Neural progenitor cell (in vitro differentiated cells): ENCODE measurements around the gene CRTC3. TPM values are rescaled to one million over a fixed set of nuclear protein-coding genes. Genes with fewer than 3 reads are reported as not detected.
"Not testable (repeated sequence)": the region's sequence is repeated elsewhere in the genome, so short reads cannot be mapped to it uniquely, and the experiment has no call there.

Source experiments
- DNase-seq: peaks from one replicate; pipeline ENCODE4 v3.0.0-alpha.2; 2016; ENCODE audit warnings: low spot score
- H2AFZ ChIP-seq: fragments of 200-600 bp; sonication (generic); replicated peaks from 2 replicates; pipeline ENCODE4 v1.6.1; 2016; ENCODE audit warnings: antibody characterized with exemption
- H3F3A ChIP-seq: fragments of 200-600 bp; sonication (generic); 2 replicates; pipeline ENCODE4 v1.6.1; 2016; ENCODE audit warnings: antibody characterized with exemption, low read depth
- H3K27ac ChIP-seq: fragments of 200-600 bp; sonication (generic); 2 replicates; pipeline ENCODE4 v1.5.1; 2016; ENCODE audit warnings: mild to moderate bottlenecking
- H3K27me3 ChIP-seq: fragments of 200-600 bp; sonication (generic); 2 replicates; pipeline ENCODE4 v1.6.1; 2016; ENCODE audit warnings: mild to moderate bottlenecking, moderate library complexity
- H3K36me3 ChIP-seq: fragments of 200-600 bp; sonication (generic); 2 replicates; pipeline ENCODE4 v1.5.1; 2016
- H3K4me1 ChIP-seq: fragments of 200-600 bp; sonication (generic); 2 replicates; pipeline ENCODE4 v1.6.1; 2016; ENCODE audit warnings: mixed run types
- H3K4me2 ChIP-seq: fragments of 200-600 bp; sonication (generic); 2 replicates; pipeline ENCODE4 v1.6.1; 2016
- H3K4me3 ChIP-seq: fragments of 200-600 bp; sonication (generic); 2 replicates; pipeline ENCODE4 v1.5.1; 2016
- H3K79me2 ChIP-seq: fragments of 200-600 bp; sonication (generic); 2 replicates; pipeline ENCODE4 v1.6.1; 2016; ENCODE audit warnings: low read depth
- H3K9ac ChIP-seq: fragments of 200-600 bp; sonication (generic); 2 replicates; pipeline ENCODE4 v1.6.1; 2016
- H3K9me3 ChIP-seq: fragments of 200-600 bp; sonication (generic); 2 replicates; pipeline ENCODE4 v1.5.1; 2016; ENCODE audit warnings: low read depth
- H4K20me1 ChIP-seq: fragments of 200-600 bp; sonication (generic); 2 replicates; pipeline ENCODE4 v1.6.1; 2016; ENCODE audit warnings: low read depth
- H3K27ac Mint-ChIP-seq: 3 replicates; pipeline ENCODE4 v1.8.0; 2021; ENCODE audit warnings: mixed read lengths
- H3K27me3 Mint-ChIP-seq: 2 replicates; pipeline ENCODE4 v1.8.0; 2022; ENCODE audit warnings: low read depth, mild to moderate bottlenecking, inconsistent platforms, moderate library complexity, mixed read lengths; ENCODE audit not compliant: insufficient read depth
- H3K36me3 Mint-ChIP-seq: 3 replicates; pipeline ENCODE4 v1.8.0; 2021; ENCODE audit warnings: mixed read lengths
- H3K4me1 Mint-ChIP-seq: 3 replicates; pipeline ENCODE4 v1.8.0; 2021; ENCODE audit warnings: mixed read lengths
- H3K4me3 Mint-ChIP-seq: 3 replicates; pipeline ENCODE4 v1.8.0; 2021; ENCODE audit warnings: mild to moderate bottlenecking, moderate library complexity, mixed read lengths
- H3K9me3 Mint-ChIP-seq: 3 replicates; pipeline ENCODE4 v1.8.0; 2020; ENCODE audit warnings: mixed read lengths
- CTCF ChIP-seq: fragments of 200-600 bp; sonication (generic); IDR thresholded peaks from 2 replicates; pipeline ENCODE4 v1.5.1; 2017; ENCODE audit warnings: antibody characterized with exemption, mild to moderate bottlenecking
- EZH2 ChIP-seq: fragments of 200-600 bp; sonication (generic); IDR thresholded peaks from 2 replicates; pipeline ENCODE4 v1.6.1; 2017; ENCODE audit warnings: antibody characterized with exemption, mild to moderate bottlenecking, moderate library complexity
- EZH2phosphoT487 ChIP-seq: fragments of 200-600 bp; sonication (generic); IDR thresholded peaks from 2 replicates; pipeline ENCODE4 v1.6.1; 2017; ENCODE audit warnings: antibody characterized with exemption
- total RNA-seq: library from RNA; depleted of rRNA; stranded (reverse); fragments of >200 nt; gene quantifications from 2 replicates; pipeline ENCODE4 v1.2.3, GENCODE V29; 2015; ENCODE audit warnings: low replicate concordance

CRTC3 gene
- total RNA-seq, 1 donor from 2014 or later, result 4.9 TPM

- Mint-ChIP-seq H3K27ac (no peak overlapping the region), H3K4me3 (no peak overlapping the region), H3K9me3 (no peaks in the 10 kb centered on the region), H3K36me3 (no peaks in the 10 kb centered on the region), H3K27me3 (peaks cover 3% of the 10 kb centered on the region), H3K4me1 (peaks cover 5% of the 10 kb centered on the region)
- Histone ChIP-seq H3K4me2 (no peak overlapping the region), H3K4me3 (no peak overlapping the region), H3F3A (no peaks in the 10 kb centered on the region), H3K27me3 (no peaks in the 10 kb centered on the region), H3K9ac (no peak overlapping the region), H3K27ac (no peak overlapping the region), H3K4me1 (no peaks in the 10 kb centered on the region), H2AFZ (no peak overlapping the region), H3K36me3 (no peaks in the 10 kb centered on the region), H3K9me3 (no peaks in the 10 kb centered on the region), H4K20me1 (no peaks in the 10 kb centered on the region), H3K79me2 (no peaks in the 10 kb centered on the region)
- TF ChIP-seq CTCF (no peak), EZH2 (no peak), EZH2phosphoT487 (no peak)
- DNase-seq, result no peak
Observed at GRCh38 chr15:90667073-90667754, 137.5 kb downstream of the CRTC3 start.

GRCh38 chr15:90667755-90668345, 138.1 kb downstream of the CRTC3 start:
- not testable (repeated sequence) for H3K9me3 ChIP-seq, H3K9ac ChIP-seq, DNase-seq, H3K36me3 Mint-ChIP-seq, H3K4me3 Mint-ChIP-seq, H2AFZ ChIP-seq, H3K27ac Mint-ChIP-seq, H3K27me3 Mint-ChIP-seq, H3K4me1 ChIP-seq, H3K36me3 ChIP-seq, H3K9me3 Mint-ChIP-seq, H4K20me1 ChIP-seq, H3F3A ChIP-seq, H3K27me3 ChIP-seq, H3K4me1 Mint-ChIP-seq, H3K4me2 ChIP-seq, H3K27ac ChIP-seq, H3K79me2 ChIP-seq, H3K4me3 ChIP-seq

- not testable (repeated sequence) for H4K20me1 ChIP-seq, H3K27ac ChIP-seq, H3K4me3 Mint-ChIP-seq, H3F3A ChIP-seq, H3K9me3 Mint-ChIP-seq, H3K36me3 ChIP-seq, H3K27me3 Mint-ChIP-seq, H3K9ac ChIP-seq, H3K27me3 ChIP-seq, H3K4me1 ChIP-seq, DNase-seq, H3K4me2 ChIP-seq, H3K27ac Mint-ChIP-seq, H3K9me3 ChIP-seq, H3K4me1 Mint-ChIP-seq, H2AFZ ChIP-seq, H3K79me2 ChIP-seq, H3K4me3 ChIP-seq, H3K36me3 Mint-ChIP-seq
Observed at GRCh38 chr15:90670631-90671030, 140.9 kb downstream of the CRTC3 start.

DNA sequence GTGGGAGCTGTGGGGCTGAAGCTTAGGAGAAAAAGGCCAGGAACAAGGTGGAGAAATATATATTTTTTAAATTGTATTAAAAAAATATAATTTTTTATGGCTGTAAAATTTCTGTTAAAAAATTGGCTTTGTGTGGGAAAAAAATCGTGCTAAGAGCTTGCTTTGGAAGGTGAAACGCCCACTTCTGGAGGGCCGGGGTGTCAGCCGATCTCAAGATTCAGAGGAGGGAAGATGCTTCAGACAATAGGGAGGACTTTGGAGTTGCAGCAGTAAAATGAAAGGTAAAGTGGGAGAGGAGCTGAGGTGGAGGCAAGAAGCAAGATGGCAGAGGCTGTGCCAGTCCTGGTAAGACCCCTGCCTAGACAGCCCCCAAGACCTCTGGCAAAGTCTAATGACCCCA, 141.5 kb downstream of the CRTC3 start:
- Histone ChIP-seq H2AFZ (no peak overlapping the region), H3K27ac (no peak overlapping the region), H4K20me1 (no peaks in the 10 kb centered on the region), H3K9me3 (no peaks in the 10 kb centered on the region), H3K4me2 (no peak overlapping the region), H3K79me2 (no peaks in the 10 kb centered on the region), H3K36me3 (no peaks in the 10 kb centered on the region), H3K4me3 (no peak overlapping the region), H3K27me3 (no peaks in the 10 kb centered on the region), H3K4me1 (no peaks in the 10 kb centered on the region), H3K9ac (no peak overlapping the region), H3F3A (no peaks in the 10 kb centered on the region)
- peaks cover 6% of the 10 kb centered on the region for H3K27me3 Mint-ChIP-seq
- H3K27ac Mint-ChIP-seq, result no peak overlapping the region
- H3K36me3 Mint-ChIP-seq, result no peaks in the 10 kb centered on the region
- no peak overlapping the region for H3K4me3 Mint-ChIP-seq
- no peaks in the 10 kb centered on the region for H3K9me3 Mint-ChIP-seq
- TF ChIP-seq CTCF, result no peak
- no peak for TF ChIP-seq EZH2phosphoT487
- no peak for TF ChIP-seq EZH2
- H3K4me1 Mint-ChIP-seq, result peaks cover 3% of the 10 kb centered on the region
- DNase-seq, result no peak

DNA sequence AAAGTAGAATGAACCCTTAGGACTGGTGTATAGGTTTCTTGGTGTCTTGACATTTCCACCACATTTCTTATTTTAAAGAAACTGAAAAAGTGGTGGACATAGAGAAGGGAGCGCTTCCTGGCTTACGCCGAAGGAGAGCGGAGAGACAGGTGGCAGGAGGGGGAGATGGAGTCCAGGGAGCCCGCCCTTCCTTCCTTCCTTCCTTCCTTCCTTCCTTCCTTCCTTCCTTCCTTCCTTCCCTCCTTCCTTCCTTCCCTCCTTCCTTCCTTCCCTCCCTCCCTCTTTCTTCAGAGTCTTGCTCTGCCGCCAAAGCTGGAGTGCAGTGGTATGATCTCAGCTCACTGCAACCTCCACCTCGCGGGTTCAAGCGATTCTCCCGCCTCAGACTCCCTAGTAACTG, 143.6 kb downstream of the CRTC3 start:
- not testable (repeated sequence) for H3K27me3 Mint-ChIP-seq, H3K4me3 Mint-ChIP-seq, H3K4me3 ChIP-seq, H3K36me3 Mint-ChIP-seq, H3K9me3 Mint-ChIP-seq, H3K27me3 ChIP-seq, H3K9ac ChIP-seq, H4K20me1 ChIP-seq, H3K4me1 ChIP-seq, H3K4me2 ChIP-seq, H3K27ac Mint-ChIP-seq, H3K4me1 Mint-ChIP-seq, DNase-seq, H2AFZ ChIP-seq, H3K36me3 ChIP-seq, H3F3A ChIP-seq, H3K9me3 ChIP-seq, H3K27ac ChIP-seq, H3K79me2 ChIP-seq
